SK-N-SH (cell line): ENCODE data around the gene WNK1. TPM values are rescaled to one million over a fixed set of nuclear protein-coding genes. Genes with fewer than 3 reads are reported as not detected.
A peak's percentile ranks its signal among the peaks of the same experiment; 100 is the strongest.

Experiments
- CTCF ChIA-PET: fragments of 300-600, 350-600 bp; formaldehyde crosslinking; extraction: SDS; loops from one replicate; lab custom pipeline; 2021; lab: Yijun Ruan, JAX
- POLR2A ChIA-PET: fragments of 350-600 bp; sonication (Branson Sonifier 250); formaldehyde crosslinking; extraction: SDS; loops from one replicate; lab custom pipeline; 2020; ENCODE audit warnings: antibody characterized with exemption, inconsistent platforms; lab: Yijun Ruan, JAX
- DNase-seq: peaks from one replicate; pipeline ENCODE4 v3.0.0; 2012
- H2AFZ ChIP-seq: fragments of 200-600 bp; sonication (generic); 2 replicates; pipeline ENCODE4 v1.8.1; 2016; ENCODE audit warnings: antibody characterized with exemption, mild to moderate bottlenecking, low read depth
- H3F3A ChIP-seq: fragments of 200-600 bp; sonication (generic); replicated peaks from 2 replicates; pipeline ENCODE3; 2016; ENCODE audit warnings: antibody characterized with exemption, mild to moderate bottlenecking; ENCODE audit not compliant: insufficient read depth
- H3K27ac ChIP-seq, 2 experiments: fragments of 200-500 bp in 1 of 2; fragments of 200-600 bp in 1 of 2; sonication (Bioruptor generic) in 1 of 2; sonication (generic), shearing (Covaris generic) in 1 of 2; 2 replicates each; pipeline versions ENCODE4 v1.5.1 to v1.6.1; 2014 to 2016; ENCODE audit warnings: low read depth in 2 of 2, inconsistent platforms in 1 of 2, low read length in 1 of 2, mild to moderate bottlenecking in 1 of 2, mixed read lengths in 1 of 2
- H3K27me3 ChIP-seq: fragments of 200-600 bp; sonication (generic), shearing (Covaris generic); 2 replicates; pipeline ENCODE4 v1.6.1; 2016; ENCODE audit warnings: mixed run types; ENCODE audit not compliant: insufficient read depth
- H3K36me3 ChIP-seq, 2 experiments: fragments of 200-500 bp in 1 of 2; fragments of 200-600 bp in 1 of 2; sonication (Bioruptor generic) in 1 of 2; sonication (generic) in 1 of 2; replicated peaks in 1 of 2; 2 replicates each; pipeline versions ENCODE3 to v1.5.1; 2014 to 2016; ENCODE audit warnings: low read length in 1 of 2, mild to moderate bottlenecking in 1 of 2; ENCODE audit not compliant: insufficient read depth in 2 of 2, control insufficient read depth in 1 of 2
- H3K4me1 ChIP-seq, 2 experiments: fragments of 200-500 bp in 1 of 2; fragments of 200-600 bp in 1 of 2; sonication (Bioruptor generic) in 1 of 2; sonication (generic), shearing (Covaris generic) in 1 of 2; 2 replicates each; pipeline versions ENCODE4 v1.5.1 to v1.6.1; 2014 to 2016; ENCODE audit warnings: low read depth in 1 of 2, low read length in 1 of 2, mixed run types in 1 of 2; ENCODE audit not compliant: insufficient read depth in 2 of 2, control insufficient read depth in 1 of 2
- H3K4me2 ChIP-seq: fragments of 200-600 bp; sonication (generic), shearing (Covaris generic); 2 replicates; pipeline ENCODE4 v1.6.1; 2017; ENCODE audit warnings: mixed run types
- H3K4me3 ChIP-seq, 2 experiments: fragments of 200-500 bp in 1 of 2; fragments of 200-600 bp in 1 of 2; sonication (Bioruptor generic) in 1 of 2; sonication (generic), shearing (Covaris generic) in 1 of 2; 2 replicates each; pipeline versions ENCODE4 v1.5.1 to v1.8.1; 2014 to 2016; ENCODE audit warnings: low read depth in 2 of 2, inconsistent platforms in 1 of 2, low read length in 1 of 2, mild to moderate bottlenecking in 1 of 2, mixed read lengths in 1 of 2, moderate library complexity in 1 of 2
- H3K79me2 ChIP-seq: fragments of 200-600 bp; sonication (generic); 2 replicates; pipeline ENCODE4 v1.8.1; 2017; ENCODE audit warnings: mild to moderate bottlenecking; ENCODE audit not compliant: insufficient read depth
- H3K9ac ChIP-seq: fragments of 200-600 bp; sonication (generic); 2 replicates; pipeline ENCODE4 v1.6.1; 2017; ENCODE audit warnings: mixed run types
- H3K9me2 ChIP-seq: fragments of 200-600 bp; sonication (generic); 2 replicates; pipeline ENCODE4 v1.6.1; 2017; ENCODE audit warnings: mixed run types
- H3K9me3 ChIP-seq: fragments of 200-600 bp; sonication (generic); 2 replicates; pipeline ENCODE4 v1.6.1; 2017; ENCODE audit warnings: mixed run types, mild to moderate bottlenecking, moderate library complexity
- H4K20me1 ChIP-seq: fragments of 200-600 bp; sonication (generic); 2 replicates; pipeline ENCODE4 v1.6.1; 2017; ENCODE audit warnings: mild to moderate bottlenecking, mixed run types; ENCODE audit not compliant: insufficient read depth
- CHD2 ChIP-seq: fragments of 150-350 bp; IDR thresholded peaks from 2 replicates; pipeline ENCODE4 v1.6.1; 2018; ENCODE audit warnings: low read length; ENCODE audit not compliant: partially characterized antibody
- CTCF ChIP-seq: fragments of 200-600 bp; sonication (generic); IDR thresholded peaks from 2 replicates; pipeline ENCODE4 v1.6.1; 2017; ENCODE audit warnings: antibody characterized with exemption, mild to moderate bottlenecking, moderate library complexity
- ELF1 ChIP-seq: IDR thresholded peaks from 2 replicates; pipeline ENCODE4 v1.4.0; 2012
- FOSL2 ChIP-seq: IDR thresholded peaks from 2 replicates; pipeline ENCODE4 v1.4.0; 2012; ENCODE audit warnings: low read depth, mild to moderate bottlenecking, moderate library complexity, borderline replicate concordance
- FOXJ3 ChIP-seq: sonication (generic); formaldehyde crosslinking; IDR thresholded peaks from 2 replicates; pipeline ENCODE4 v1.5.1; 2020; ENCODE audit warnings: mild to moderate bottlenecking, missing genetic modification reagents
- GABPA ChIP-seq: IDR thresholded peaks from 2 replicates; pipeline ENCODE4 v1.4.0; 2012; ENCODE audit warnings: low read depth, mild to moderate bottlenecking
- JUND ChIP-seq: IDR thresholded peaks from 2 replicates; pipeline ENCODE4 v1.4.0; 2012
- NFIC ChIP-seq: IDR thresholded peaks from 2 replicates; pipeline ENCODE4 v1.4.0; 2012; ENCODE audit warnings: borderline replicate concordance
- NRF1 ChIP-seq: IDR thresholded peaks from 2 replicates; pipeline ENCODE4 v1.6.1; 2012; ENCODE audit warnings: low read depth, mild to moderate bottlenecking, low read length
- PBX3 ChIP-seq: IDR thresholded peaks from 2 replicates; pipeline ENCODE4; 2012
- POLR2AphosphoS5 ChIP-seq: IDR thresholded peaks from 2 replicates; pipeline ENCODE4 v1.6.1; 2012; ENCODE audit warnings: low read depth, low read length
- RFX5 ChIP-seq: IDR thresholded peaks from 2 replicates; pipeline ENCODE4 v1.6.1; 2012; ENCODE audit warnings: mild to moderate bottlenecking, improper control_type of control experiment, low read length
- RXRA ChIP-seq: IDR thresholded peaks from 2 replicates; pipeline ENCODE4 v1.4.0; 2012; ENCODE audit warnings: low read depth, mild to moderate bottlenecking, borderline replicate concordance
- SIN3A ChIP-seq: IDR thresholded peaks from 2 replicates; pipeline ENCODE4 v1.6.1; 2012; ENCODE audit warnings: low read depth, mild to moderate bottlenecking, low read length, moderate library complexity, borderline replicate concordance
- SMC3 ChIP-seq: IDR thresholded peaks from 2 replicates; pipeline ENCODE4 v1.6.1; 2012; ENCODE audit warnings: low read depth, low read length, improper control_type of control experiment
- TAF1 ChIP-seq: IDR thresholded peaks from 2 replicates; pipeline ENCODE4 v1.6.1; 2012; ENCODE audit warnings: low read depth, mild to moderate bottlenecking, low read length, moderate library complexity, borderline replicate concordance
- TCF12 ChIP-seq: IDR thresholded peaks from 2 replicates; pipeline ENCODE4 v1.4.0; 2012
- ZBTB33 ChIP-seq: IDR thresholded peaks from 2 replicates; pipeline ENCODE4 v1.4.0; 2012; ENCODE audit warnings: low read depth, borderline replicate concordance
- WGBS: methylation state at CpG from one replicate; pipeline ENCODE4 v1.1.6; 2017; ENCODE audit warnings: low lambda C conversion rate; 5-methylcytosine and 5-hydroxymethylcytosine counted together
- polyA plus RNA-seq, 3 experiments: library from polyadenylated mRNA; depleted of rRNA; stranded (reverse); fragments of >200 nt; gene quantifications; 2 replicates each; pipeline ENCODE4 v1.2.3, GENCODE V29; 2012
- TF ChIP-seq, protein P1 (sequence below): fragments of 150-350 bp; IDR thresholded peaks from 2 replicates; pipeline ENCODE4 v1.6.1; 2017; ENCODE audit warnings: antibody characterized with exemption, low read length, low read depth, borderline replicate concordance
- TF ChIP-seq, protein P2 (sequence below): IDR thresholded peaks from 2 replicates; pipeline ENCODE4 v1.4.0; 2012; ENCODE audit warnings: low read depth, borderline replicate concordance
- TF ChIP-seq, protein P3 (sequence below): IDR thresholded peaks from 2 replicates; pipeline ENCODE4 v1.6.1; 2012; ENCODE audit warnings: mild to moderate bottlenecking, low read depth, low read length, moderate library complexity

The WNK1 gene
- polyA plus RNA-seq (2012; rRNA removed), result 28.8 and 30.5 TPM in 2 replicates
- 17.4 and 26.0 TPM in 2 replicates for polyA plus RNA-seq (2012; cell fraction: cytosol; rRNA removed)
- 43.2 and 69.2 TPM in 2 replicates for polyA plus RNA-seq (2012; cell fraction: nucleus; rRNA removed)

DNA sequence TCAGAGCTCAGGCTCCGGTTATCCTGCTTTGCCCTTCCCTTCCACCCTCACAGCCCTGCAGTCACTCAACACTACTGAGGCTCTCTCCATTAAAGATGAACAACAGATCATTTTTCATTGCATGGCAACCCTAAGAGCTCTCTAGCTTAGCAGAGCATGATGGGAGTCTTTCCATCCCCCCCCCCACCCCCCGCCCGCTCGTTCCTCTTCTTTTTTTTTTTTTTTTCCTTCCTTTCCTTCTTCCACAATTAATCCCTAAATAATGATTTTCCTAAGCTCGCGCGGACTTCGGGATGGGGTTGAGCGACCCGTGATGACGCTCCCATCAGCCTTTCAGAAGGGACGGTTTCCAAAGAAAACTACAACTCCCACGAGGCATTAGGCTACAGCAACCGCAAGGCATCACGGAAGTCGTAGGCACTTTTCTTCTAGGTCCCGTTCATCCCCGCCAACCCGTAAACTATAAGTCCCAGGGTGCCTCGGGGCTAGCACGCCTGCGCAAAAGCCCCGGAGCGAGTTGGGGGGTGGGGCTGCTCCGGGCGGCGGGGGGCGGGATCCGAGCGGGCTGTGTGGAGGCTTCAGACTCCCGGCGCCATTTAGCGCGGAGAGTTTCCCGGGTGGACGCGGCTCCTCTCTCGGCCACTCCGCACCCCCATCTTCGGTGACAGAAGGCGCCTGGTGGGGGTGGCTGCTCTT lies at the start of gene WNK1:
WNK1 (plus strand) TSS at position 581 of the 696 bp plus-strand sequence. CDS start 987 bp downstream, outside the sequence.
- POLR2A ChIA-PET, result interaction anchor here (1.5 to 2.8 kb wide), 4 partner anchors 161 to 197 kb away, joined by 6 to 17 read pairs (median 12); partner anchors contain the start of gene RAD52
- Histone ChIP-seq H3K4me1 (peaks cover 11 to 14% of the 10 kb centered on the region in 2 experiments; a peak in 3 of 4 replicates), H3K27ac (peak within 1 kb of the TSS; percentile 86 to 99), H2AFZ (peak within 1 kb of the TSS; percentile 95), H4K20me1 (peaks cover 41% of the 10 kb centered on the region), H3K27me3 (no peaks in the 10 kb centered on the region), H3K9ac (peak within 1 kb of the TSS; percentile 90), H3K9me2 (no peaks in the 10 kb centered on the region), H3K4me3 (peak within 1 kb of the TSS; percentile 78 to 89), H3K79me2 (peaks cover 42% of the 10 kb centered on the region), H3K4me2 (peak within 1 kb of the TSS; percentile 95), H3K9me3 (no peaks in the 10 kb centered on the region), H3K36me3 (peaks cover 2 to 9% of the 10 kb centered on the region in 2 experiments), H3F3A (peaks cover 24% of the 10 kb centered on the region)
- peak; percentile 97 for DNase-seq
- WGBS, result under 1% methylated on average over 30 of the region's 41 CpGs
- CTCF ChIA-PET, result interaction anchor here (0.7 to 8.1 kb wide), 41 partner anchors 8 to 849 kb away, joined by 3 to 136 read pairs (median 4); partner anchors contain the start of gene RAD52
- peak; percentile 69 for TF ChIP-seq NRF1
- TF ChIP-seq, protein P1, sequence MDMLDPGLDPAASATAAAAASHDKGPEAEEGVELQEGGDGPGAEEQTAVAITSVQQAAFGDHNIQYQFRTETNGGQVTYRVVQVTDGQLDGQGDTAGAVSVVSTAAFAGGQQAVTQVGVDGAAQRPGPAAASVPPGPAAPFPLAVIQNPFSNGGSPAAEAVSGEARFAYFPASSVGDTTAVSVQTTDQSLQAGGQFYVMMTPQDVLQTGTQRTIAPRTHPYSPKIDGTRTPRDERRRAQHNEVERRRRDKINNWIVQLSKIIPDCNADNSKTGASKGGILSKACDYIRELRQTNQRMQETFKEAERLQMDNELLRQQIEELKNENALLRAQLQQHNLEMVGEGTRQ, result no peak
- TF ChIP-seq PBX3, result peak; percentile 16; the same call in 1 of the 2 replicates
- TF ChIP-seq TAF1, result peak; percentile 96
- TF ChIP-seq FOSL2, result no peak
- TF ChIP-seq, protein P2, sequence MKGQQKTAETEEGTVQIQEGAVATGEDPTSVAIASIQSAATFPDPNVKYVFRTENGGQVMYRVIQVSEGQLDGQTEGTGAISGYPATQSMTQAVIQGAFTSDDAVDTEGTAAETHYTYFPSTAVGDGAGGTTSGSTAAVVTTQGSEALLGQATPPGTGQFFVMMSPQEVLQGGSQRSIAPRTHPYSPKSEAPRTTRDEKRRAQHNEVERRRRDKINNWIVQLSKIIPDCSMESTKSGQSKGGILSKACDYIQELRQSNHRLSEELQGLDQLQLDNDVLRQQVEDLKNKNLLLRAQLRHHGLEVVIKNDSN, result no peak
- TF ChIP-seq ZBTB33, result no peak
- TF ChIP-seq, protein P3, sequence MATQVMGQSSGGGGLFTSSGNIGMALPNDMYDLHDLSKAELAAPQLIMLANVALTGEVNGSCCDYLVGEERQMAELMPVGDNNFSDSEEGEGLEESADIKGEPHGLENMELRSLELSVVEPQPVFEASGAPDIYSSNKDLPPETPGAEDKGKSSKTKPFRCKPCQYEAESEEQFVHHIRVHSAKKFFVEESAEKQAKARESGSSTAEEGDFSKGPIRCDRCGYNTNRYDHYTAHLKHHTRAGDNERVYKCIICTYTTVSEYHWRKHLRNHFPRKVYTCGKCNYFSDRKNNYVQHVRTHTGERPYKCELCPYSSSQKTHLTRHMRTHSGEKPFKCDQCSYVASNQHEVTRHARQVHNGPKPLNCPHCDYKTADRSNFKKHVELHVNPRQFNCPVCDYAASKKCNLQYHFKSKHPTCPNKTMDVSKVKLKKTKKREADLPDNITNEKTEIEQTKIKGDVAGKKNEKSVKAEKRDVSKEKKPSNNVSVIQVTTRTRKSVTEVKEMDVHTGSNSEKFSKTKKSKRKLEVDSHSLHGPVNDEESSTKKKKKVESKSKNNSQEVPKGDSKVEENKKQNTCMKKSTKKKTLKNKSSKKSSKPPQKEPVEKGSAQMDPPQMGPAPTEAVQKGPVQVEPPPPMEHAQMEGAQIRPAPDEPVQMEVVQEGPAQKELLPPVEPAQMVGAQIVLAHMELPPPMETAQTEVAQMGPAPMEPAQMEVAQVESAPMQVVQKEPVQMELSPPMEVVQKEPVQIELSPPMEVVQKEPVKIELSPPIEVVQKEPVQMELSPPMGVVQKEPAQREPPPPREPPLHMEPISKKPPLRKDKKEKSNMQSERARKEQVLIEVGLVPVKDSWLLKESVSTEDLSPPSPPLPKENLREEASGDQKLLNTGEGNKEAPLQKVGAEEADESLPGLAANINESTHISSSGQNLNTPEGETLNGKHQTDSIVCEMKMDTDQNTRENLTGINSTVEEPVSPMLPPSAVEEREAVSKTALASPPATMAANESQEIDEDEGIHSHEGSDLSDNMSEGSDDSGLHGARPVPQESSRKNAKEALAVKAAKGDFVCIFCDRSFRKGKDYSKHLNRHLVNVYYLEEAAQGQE, result no peak
- no peak for TF ChIP-seq NFIC
- TF ChIP-seq RXRA, result no peak
- TF ChIP-seq TCF12, result no peak
- no peak for TF ChIP-seq SIN3A
- peak; percentile 57; the same call in 1 of the 2 replicates for TF ChIP-seq ELF1
- TF ChIP-seq GABPA, result 0 out of 2 replicates have a peak, but pooled peaks have one; percentile 9
- no peak for TF ChIP-seq SMC3
- no peak for TF ChIP-seq FOXJ3 (CRISPR knock-in tag)
- TF ChIP-seq JUND, result no peak
- TF ChIP-seq RFX5, result no peak
- no peak for TF ChIP-seq CTCF
- TF ChIP-seq CHD2, result peak; percentile 96
- peak; percentile 96 for TF ChIP-seq POLR2AphosphoS5
